Kidney epithelial cell (primary cell): ENCODE results near the gene RPS25. TPM values are rescaled to one million over a fixed set of nuclear protein-coding genes. Genes with fewer than 3 reads are reported as not detected.
A peak's percentile ranks its signal among the peaks of the same experiment; 100 is the strongest.

Source experiments
- DNase-seq: peaks from one replicate; pipeline ENCODE4 v3.0.0-alpha.2; 2010; ENCODE audit warnings: low read depth
- H3K27me3 ChIP-seq: 2 replicates; pipeline ENCODE4 v1.6.0; 2011; ENCODE audit warnings: low read length; ENCODE audit not compliant: control insufficient read depth, insufficient read depth
- H3K36me3 ChIP-seq: 2 replicates; pipeline ENCODE4 v1.5.1; 2011; ENCODE audit warnings: low read length; ENCODE audit not compliant: control insufficient read depth, insufficient read depth
- H3K4me3 ChIP-seq: 2 replicates; pipeline ENCODE4 v1.5.1; 2011; ENCODE audit warnings: low read depth, mild to moderate bottlenecking, control low read depth, low read length
- total RNA-seq: library from RNA; depleted of rRNA; stranded (reverse); fragments of >200 nt; gene quantifications from 2 replicates; pipeline ENCODE4 v1.2.3, GENCODE V29; 2015
- TF ChIP-seq, protein P1 (sequence below): IDR thresholded peaks from 2 replicates; pipeline ENCODE4 v1.5.1; 2011; ENCODE audit warnings: mild to moderate bottlenecking, moderate library complexity, low read length, control low read depth, inconsistent platforms; ENCODE audit not compliant: insufficient read depth, poor library complexity, severe bottlenecking

The RPS25 gene
- total RNA-seq, 1 donor from 2014 or later: 1,597 TPM

DNA sequence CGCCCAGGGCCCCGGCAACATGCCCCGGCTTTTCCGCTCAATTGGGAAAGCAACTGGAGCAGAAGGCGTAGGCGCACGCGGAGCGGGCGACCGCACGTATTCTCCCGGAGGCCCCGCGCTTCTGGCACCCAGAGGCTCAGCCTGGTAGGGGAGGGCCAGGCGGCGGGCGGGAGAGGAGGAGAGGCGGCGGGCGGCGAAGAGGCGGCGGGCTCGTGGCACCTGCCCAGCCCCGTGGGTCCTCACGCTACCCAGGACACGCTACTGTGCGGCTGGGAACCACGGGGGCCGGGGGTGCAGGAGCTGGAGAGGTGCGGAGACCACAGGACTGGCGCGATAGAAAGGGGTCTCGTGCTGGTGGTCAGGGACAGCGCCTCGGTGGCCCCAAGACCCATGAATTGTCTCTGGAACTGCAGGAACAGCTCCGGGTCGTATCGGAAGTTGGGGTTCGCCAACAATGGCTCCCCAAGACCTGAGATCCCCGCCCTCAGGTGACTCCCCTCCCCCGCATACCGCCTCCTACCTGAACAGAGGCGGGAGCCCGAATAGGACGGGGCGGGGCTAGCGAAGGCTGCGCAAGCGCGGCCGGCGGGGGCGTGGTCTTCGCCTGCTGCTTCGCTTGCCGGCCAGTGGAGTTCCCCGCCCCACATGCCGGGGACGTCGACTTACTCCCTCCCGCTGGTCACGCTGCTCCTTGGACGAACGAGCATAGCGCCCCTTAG lies 12.3 kb upstream of the RPS25 start, which contains the start of gene SLC37A4:
Gene SLC37A4 (minus strand): TSS at position 549 of the 719 bp plus-strand sequence.
- Histone ChIP-seq H3K4me3 (peak within 1 kb of the TSS; percentile 85), H3K36me3 (peaks cover 2% of the 10 kb centered on the region), H3K27me3 (no peaks in the 10 kb centered on the region)
- TF ChIP-seq, protein P1, sequence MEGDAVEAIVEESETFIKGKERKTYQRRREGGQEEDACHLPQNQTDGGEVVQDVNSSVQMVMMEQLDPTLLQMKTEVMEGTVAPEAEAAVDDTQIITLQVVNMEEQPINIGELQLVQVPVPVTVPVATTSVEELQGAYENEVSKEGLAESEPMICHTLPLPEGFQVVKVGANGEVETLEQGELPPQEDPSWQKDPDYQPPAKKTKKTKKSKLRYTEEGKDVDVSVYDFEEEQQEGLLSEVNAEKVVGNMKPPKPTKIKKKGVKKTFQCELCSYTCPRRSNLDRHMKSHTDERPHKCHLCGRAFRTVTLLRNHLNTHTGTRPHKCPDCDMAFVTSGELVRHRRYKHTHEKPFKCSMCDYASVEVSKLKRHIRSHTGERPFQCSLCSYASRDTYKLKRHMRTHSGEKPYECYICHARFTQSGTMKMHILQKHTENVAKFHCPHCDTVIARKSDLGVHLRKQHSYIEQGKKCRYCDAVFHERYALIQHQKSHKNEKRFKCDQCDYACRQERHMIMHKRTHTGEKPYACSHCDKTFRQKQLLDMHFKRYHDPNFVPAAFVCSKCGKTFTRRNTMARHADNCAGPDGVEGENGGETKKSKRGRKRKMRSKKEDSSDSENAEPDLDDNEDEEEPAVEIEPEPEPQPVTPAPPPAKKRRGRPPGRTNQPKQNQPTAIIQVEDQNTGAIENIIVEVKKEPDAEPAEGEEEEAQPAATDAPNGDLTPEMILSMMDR: peak; percentile 94
- peak; percentile 97 for DNase-seq

GRCh38 chr11:119030029-119030328 lies 11.8 kb upstream of the RPS25 start:
- DNase-seq: no peak
- H3K36me3 ChIP-seq: peaks cover 2% of the 10 kb centered on the region
- H3K4me3 ChIP-seq: peak overlapping the region; percentile 85
- TF ChIP-seq, protein P1: no peak
- no peaks in the 10 kb centered on the region for H3K27me3 ChIP-seq

GRCh38 chr11:119029340-119030028 lies 11.3 kb upstream of the RPS25 start:
- H3K36me3 ChIP-seq: peaks cover 2% of the 10 kb centered on the region
- no peaks in the 10 kb centered on the region for H3K27me3 ChIP-seq
- peak; percentile 62 for DNase-seq
- peak overlapping the region; percentile 85 for H3K4me3 ChIP-seq
- TF ChIP-seq, protein P1: no peak

DNA sequence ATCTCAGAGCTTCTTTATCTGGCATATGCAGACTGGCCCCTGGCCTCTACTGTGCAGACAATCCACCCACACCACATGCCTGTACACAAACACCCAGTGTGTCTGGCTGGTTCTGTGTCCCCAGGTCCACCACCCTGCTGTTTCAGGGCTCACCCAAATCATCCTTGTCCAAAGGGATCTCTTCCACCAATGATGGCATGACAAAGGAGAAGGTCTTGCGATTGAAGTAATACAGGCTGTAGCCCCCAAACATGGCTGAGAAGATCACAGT lies 10.9 kb upstream of the RPS25 start:
- Histone ChIP-seq H3K27me3 (no peaks in the 10 kb centered on the region), H3K4me3 (no peak overlapping the region), H3K36me3 (peaks cover 2% of the 10 kb centered on the region)
- TF ChIP-seq, protein P1: no peak
- DNase-seq: no peak

DNA sequence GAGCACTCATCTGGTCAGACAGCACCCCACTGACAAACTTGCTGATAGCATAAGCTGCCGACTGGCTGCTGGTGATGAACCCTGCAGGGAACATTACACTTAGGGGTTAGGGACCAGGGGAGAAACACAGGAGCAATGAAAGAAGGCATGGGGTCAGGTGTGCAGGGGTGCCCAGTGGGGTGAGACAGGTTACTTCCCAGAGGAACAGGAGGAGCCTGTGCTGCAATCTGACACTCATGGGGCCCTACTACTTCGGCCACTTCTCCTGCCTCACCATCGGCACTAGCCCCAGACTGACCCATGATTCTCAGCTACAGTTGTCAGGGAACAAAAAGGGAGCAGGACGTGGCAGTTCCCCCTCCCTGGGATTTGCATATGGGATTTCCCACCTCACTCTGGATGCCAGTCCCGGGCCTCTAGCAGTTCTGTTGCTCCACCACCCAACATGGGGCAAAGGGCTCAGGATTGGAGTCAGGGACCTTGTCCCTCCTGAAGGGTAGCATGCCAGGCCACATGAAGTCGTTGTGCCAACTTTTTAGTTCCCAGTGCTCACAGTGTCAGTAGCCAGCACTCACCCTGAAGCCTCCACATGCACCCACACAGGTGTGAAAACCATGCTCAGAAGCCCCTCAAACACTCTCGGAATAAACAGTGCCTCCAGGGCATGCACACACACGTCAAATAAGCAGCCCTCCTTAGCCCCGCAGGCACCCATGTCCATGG lies 10.4 kb upstream of the RPS25 start:
- TF ChIP-seq, protein P1: no peak
- DNase-seq: no peak
- no peak overlapping the region for H3K4me3 ChIP-seq
- H3K36me3 ChIP-seq: peaks cover 2% of the 10 kb centered on the region
- no peaks in the 10 kb centered on the region for H3K27me3 ChIP-seq
